Neural progenitor cell (in vitro differentiated cells): Measurements from ENCODE around the gene EBF4. TPM values are rescaled to one million over a fixed set of nuclear protein-coding genes. Genes with fewer than 3 reads are reported as not detected.

Source experiments
- DNase-seq: peaks from one replicate; pipeline ENCODE4 v3.0.0-alpha.2; 2016; ENCODE audit warnings: low spot score
- H2AFZ ChIP-seq: fragments of 200-600 bp; sonication (generic); replicated peaks from 2 replicates; pipeline ENCODE4 v1.6.1; 2016; ENCODE audit warnings: antibody characterized with exemption
- H3F3A ChIP-seq: fragments of 200-600 bp; sonication (generic); 2 replicates; pipeline ENCODE4 v1.6.1; 2016; ENCODE audit warnings: antibody characterized with exemption, low read depth
- H3K27ac ChIP-seq: fragments of 200-600 bp; sonication (generic); 2 replicates; pipeline ENCODE4 v1.5.1; 2016; ENCODE audit warnings: mild to moderate bottlenecking
- H3K27me3 ChIP-seq: fragments of 200-600 bp; sonication (generic); 2 replicates; pipeline ENCODE4 v1.6.1; 2016; ENCODE audit warnings: mild to moderate bottlenecking, moderate library complexity
- H3K36me3 ChIP-seq: fragments of 200-600 bp; sonication (generic); 2 replicates; pipeline ENCODE4 v1.5.1; 2016
- H3K4me1 ChIP-seq: fragments of 200-600 bp; sonication (generic); 2 replicates; pipeline ENCODE4 v1.6.1; 2016; ENCODE audit warnings: mixed run types
- H3K4me2 ChIP-seq: fragments of 200-600 bp; sonication (generic); 2 replicates; pipeline ENCODE4 v1.6.1; 2016
- H3K4me3 ChIP-seq: fragments of 200-600 bp; sonication (generic); 2 replicates; pipeline ENCODE4 v1.5.1; 2016
- H3K79me2 ChIP-seq: fragments of 200-600 bp; sonication (generic); 2 replicates; pipeline ENCODE4 v1.6.1; 2016; ENCODE audit warnings: low read depth
- H3K9ac ChIP-seq: fragments of 200-600 bp; sonication (generic); 2 replicates; pipeline ENCODE4 v1.6.1; 2016
- H3K9me3 ChIP-seq: fragments of 200-600 bp; sonication (generic); 2 replicates; pipeline ENCODE4 v1.5.1; 2016; ENCODE audit warnings: low read depth
- H4K20me1 ChIP-seq: fragments of 200-600 bp; sonication (generic); 2 replicates; pipeline ENCODE4 v1.6.1; 2016; ENCODE audit warnings: low read depth
- H3K27ac Mint-ChIP-seq: 3 replicates; pipeline ENCODE4 v1.8.0; 2021; ENCODE audit warnings: mixed read lengths
- H3K27me3 Mint-ChIP-seq: 2 replicates; pipeline ENCODE4 v1.8.0; 2022; ENCODE audit warnings: low read depth, mild to moderate bottlenecking, inconsistent platforms, moderate library complexity, mixed read lengths; ENCODE audit not compliant: insufficient read depth
- H3K36me3 Mint-ChIP-seq: 3 replicates; pipeline ENCODE4 v1.8.0; 2021; ENCODE audit warnings: mixed read lengths
- H3K4me1 Mint-ChIP-seq: 3 replicates; pipeline ENCODE4 v1.8.0; 2021; ENCODE audit warnings: mixed read lengths
- H3K4me3 Mint-ChIP-seq: 3 replicates; pipeline ENCODE4 v1.8.0; 2021; ENCODE audit warnings: mild to moderate bottlenecking, moderate library complexity, mixed read lengths
- H3K9me3 Mint-ChIP-seq: 3 replicates; pipeline ENCODE4 v1.8.0; 2020; ENCODE audit warnings: mixed read lengths
- EZH2 ChIP-seq: fragments of 200-600 bp; sonication (generic); IDR thresholded peaks from 2 replicates; pipeline ENCODE4 v1.6.1; 2017; ENCODE audit warnings: antibody characterized with exemption, mild to moderate bottlenecking, moderate library complexity
- EZH2phosphoT487 ChIP-seq: fragments of 200-600 bp; sonication (generic); IDR thresholded peaks from 2 replicates; pipeline ENCODE4 v1.6.1; 2017; ENCODE audit warnings: antibody characterized with exemption
- total RNA-seq: library from RNA; depleted of rRNA; stranded (reverse); fragments of >200 nt; gene quantifications from 2 replicates; pipeline ENCODE4 v1.2.3, GENCODE V29; 2015; ENCODE audit warnings: low replicate concordance
- TF ChIP-seq, protein P1 (sequence below): fragments of 200-600 bp; sonication (generic); IDR thresholded peaks from 2 replicates; pipeline ENCODE4 v1.5.1; 2017; ENCODE audit warnings: antibody characterized with exemption, mild to moderate bottlenecking

The EBF4 gene
- total RNA-seq, 1 donor from 2014 or later = 1.9 TPM

DNA sequence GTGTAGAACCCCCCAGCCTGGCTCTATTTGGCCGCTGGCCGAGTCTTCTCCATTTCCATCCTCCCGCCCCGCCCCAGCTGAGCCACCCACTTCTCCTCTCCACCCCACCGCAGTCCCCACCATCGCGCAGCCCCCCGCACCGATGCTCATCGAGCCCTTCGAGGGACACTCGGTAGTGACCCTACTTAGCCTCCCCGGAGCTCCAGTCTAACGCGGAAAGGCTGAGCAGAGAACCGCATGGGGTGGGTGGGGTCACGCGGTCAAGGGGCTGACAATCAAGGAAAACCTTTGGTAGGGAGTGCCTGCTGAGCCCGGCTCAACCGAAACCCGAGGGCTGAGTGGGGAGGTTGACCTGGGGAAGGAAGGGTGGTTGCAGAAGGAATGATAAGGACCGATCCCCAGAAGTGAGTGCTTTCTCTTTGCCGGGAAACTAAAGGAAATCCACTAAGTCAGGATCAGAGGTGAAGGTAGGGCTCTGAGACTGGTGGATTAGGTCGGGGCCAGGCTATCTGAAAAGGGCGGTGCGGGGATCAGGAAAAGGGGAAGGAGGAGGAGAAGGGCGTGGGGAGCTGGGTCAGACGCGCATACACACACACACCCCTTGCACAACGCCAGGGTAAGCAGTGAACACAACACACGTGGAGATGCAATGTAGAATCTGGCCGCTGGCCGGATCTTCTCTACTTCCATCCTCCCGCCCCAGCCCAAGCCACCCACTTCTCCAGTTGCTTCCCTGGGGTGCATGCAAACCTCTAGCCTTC lies 58.1 kb downstream of the EBF4 start:
- peak overlapping the region; percentile 78 for H3K4me3 Mint-ChIP-seq

DNA sequence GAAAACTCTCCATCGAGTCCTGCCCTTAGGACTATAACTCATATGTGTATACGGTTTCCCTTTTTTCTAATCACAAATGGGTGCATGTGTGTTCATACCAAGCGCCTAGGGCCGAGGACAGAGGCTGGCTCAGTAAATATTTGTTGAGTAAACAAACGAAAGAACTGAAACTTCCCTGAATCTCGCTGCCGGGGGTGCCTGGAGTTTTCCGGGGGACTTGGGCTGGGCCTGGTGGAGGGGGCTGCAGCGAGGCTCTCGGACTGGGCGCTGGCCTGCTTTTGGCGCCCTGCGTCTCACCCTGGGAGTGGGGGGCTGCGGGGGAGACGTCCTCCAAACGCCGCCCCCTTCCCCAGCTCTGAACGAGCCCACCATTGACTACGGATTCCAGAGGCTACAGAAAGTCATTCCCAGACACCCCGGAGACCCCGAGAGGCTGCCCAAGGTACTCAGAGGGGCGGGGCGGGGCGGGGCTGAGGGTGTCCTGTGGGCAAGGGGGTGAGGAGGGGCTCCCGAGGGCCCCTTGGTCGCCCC lies 58.8 kb downstream of the EBF4 start:
- no peak overlapping the region for H3K27ac Mint-ChIP-seq
- no peaks in the 10 kb centered on the region for H3K9me3 ChIP-seq
- H3F3A ChIP-seq = peaks cover 14% of the 10 kb centered on the region
- H3K4me1 Mint-ChIP-seq = peaks cover 11% of the 10 kb centered on the region
- no peaks in the 10 kb centered on the region for H3K79me2 ChIP-seq
- no peak overlapping the region for H3K9ac ChIP-seq
- H3K4me2 ChIP-seq = peak overlapping the region; percentile 84
- TF ChIP-seq EZH2phosphoT487 (peak; percentile 88), EZH2 (peak; percentile 74)
- TF ChIP-seq, protein P1, sequence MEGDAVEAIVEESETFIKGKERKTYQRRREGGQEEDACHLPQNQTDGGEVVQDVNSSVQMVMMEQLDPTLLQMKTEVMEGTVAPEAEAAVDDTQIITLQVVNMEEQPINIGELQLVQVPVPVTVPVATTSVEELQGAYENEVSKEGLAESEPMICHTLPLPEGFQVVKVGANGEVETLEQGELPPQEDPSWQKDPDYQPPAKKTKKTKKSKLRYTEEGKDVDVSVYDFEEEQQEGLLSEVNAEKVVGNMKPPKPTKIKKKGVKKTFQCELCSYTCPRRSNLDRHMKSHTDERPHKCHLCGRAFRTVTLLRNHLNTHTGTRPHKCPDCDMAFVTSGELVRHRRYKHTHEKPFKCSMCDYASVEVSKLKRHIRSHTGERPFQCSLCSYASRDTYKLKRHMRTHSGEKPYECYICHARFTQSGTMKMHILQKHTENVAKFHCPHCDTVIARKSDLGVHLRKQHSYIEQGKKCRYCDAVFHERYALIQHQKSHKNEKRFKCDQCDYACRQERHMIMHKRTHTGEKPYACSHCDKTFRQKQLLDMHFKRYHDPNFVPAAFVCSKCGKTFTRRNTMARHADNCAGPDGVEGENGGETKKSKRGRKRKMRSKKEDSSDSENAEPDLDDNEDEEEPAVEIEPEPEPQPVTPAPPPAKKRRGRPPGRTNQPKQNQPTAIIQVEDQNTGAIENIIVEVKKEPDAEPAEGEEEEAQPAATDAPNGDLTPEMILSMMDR = no peak
- H2AFZ ChIP-seq = no peak overlapping the region
- peaks cover 14% of the 10 kb centered on the region for H3K4me1 ChIP-seq
- no peaks in the 10 kb centered on the region for H3K9me3 Mint-ChIP-seq
- DNase-seq = no peak
- H3K4me3 ChIP-seq = peak overlapping the region; percentile 52
- H3K36me3 ChIP-seq = no peaks in the 10 kb centered on the region
- H3K27me3 ChIP-seq = peaks cover 89% of the 10 kb centered on the region
- H4K20me1 ChIP-seq = peaks cover 34% of the 10 kb centered on the region
- H3K36me3 Mint-ChIP-seq = no peaks in the 10 kb centered on the region
- peak overlapping the region; percentile 55 for H3K4me3 Mint-ChIP-seq
- no peak overlapping the region for H3K27ac ChIP-seq
- H3K27me3 Mint-ChIP-seq = peaks cover 60% of the 10 kb centered on the region

More for the DNA sequence above, 58.1 kb downstream of the EBF4 start:
- H4K20me1 ChIP-seq = peaks cover 34% of the 10 kb centered on the region
- Mint-ChIP-seq H3K27me3 (peaks cover 65% of the 10 kb centered on the region), H3K36me3 (no peaks in the 10 kb centered on the region), H3K4me1 (peaks cover 11% of the 10 kb centered on the region), H3K27ac (no peak overlapping the region), H3K9me3 (no peaks in the 10 kb centered on the region)
- H3K9me3 ChIP-seq = no peaks in the 10 kb centered on the region
- peaks cover 14% of the 10 kb centered on the region for H3K4me1 ChIP-seq
- DNase-seq = peak; percentile 44
- no peaks in the 10 kb centered on the region for H3K79me2 ChIP-seq
- no peak overlapping the region for H2AFZ ChIP-seq
- H3K9ac ChIP-seq = no peak overlapping the region
- H3K27me3 ChIP-seq = peaks cover 97% of the 10 kb centered on the region
- H3K4me3 ChIP-seq = no peak overlapping the region
- H3F3A ChIP-seq = peaks cover 14% of the 10 kb centered on the region
- no peaks in the 10 kb centered on the region for H3K36me3 ChIP-seq
- peak; percentile 61 for TF ChIP-seq EZH2
- TF ChIP-seq, protein P1 = no peak
- peak; percentile 72 for TF ChIP-seq EZH2phosphoT487
- no peak overlapping the region for H3K27ac ChIP-seq
- peak overlapping the region; percentile 84 for H3K4me2 ChIP-seq

DNA sequence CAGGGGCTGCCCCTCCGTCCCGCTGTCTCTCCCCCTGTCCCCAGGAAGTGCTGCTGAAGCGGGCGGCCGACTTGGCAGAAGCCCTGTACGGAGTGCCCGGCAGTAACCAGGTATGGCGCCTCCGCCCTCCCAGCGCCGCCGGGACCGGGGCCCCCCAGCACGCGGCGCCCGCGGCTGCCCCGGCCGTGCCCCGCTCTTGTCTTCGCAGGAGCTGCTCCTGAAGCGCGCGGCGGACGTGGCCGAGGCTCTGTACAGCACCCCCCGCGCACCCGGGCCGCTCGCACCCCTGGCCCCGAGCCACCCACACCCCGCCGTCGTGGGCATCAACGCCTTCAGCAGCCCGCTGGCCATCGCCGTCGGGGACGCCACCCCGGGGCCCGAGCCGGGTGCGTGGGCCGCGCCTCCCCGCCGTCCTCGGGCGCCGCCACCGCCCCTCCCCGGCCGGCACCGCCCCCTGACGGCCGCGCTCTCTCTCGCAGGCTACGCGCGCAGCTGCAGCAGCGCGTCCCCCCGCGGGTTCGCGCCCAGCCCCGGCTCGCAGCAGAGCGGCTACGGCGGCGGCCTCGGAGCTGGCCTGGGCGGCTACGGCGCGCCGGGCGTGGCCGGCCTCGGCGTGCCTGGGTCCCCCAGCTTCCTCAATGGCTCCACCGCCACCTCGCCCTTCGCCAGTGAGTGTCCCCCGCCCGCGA lies 59.4 kb downstream of the EBF4 start:
- peaks cover 83% of the 10 kb centered on the region for H3K27me3 ChIP-seq
- peak overlapping the region; percentile 52 for H3K4me3 ChIP-seq
- peaks cover 55% of the 10 kb centered on the region for H3K27me3 Mint-ChIP-seq

More for the DNA sequence above, 59.4 kb downstream of the EBF4 start:
- Histone ChIP-seq H3K9ac (no peak overlapping the region), H3K79me2 (no peaks in the 10 kb centered on the region), H3K4me2 (peak overlapping the region; percentile 84), H3K4me1 (peaks cover 14% of the 10 kb centered on the region), H3K27ac (no peak overlapping the region), H4K20me1 (peaks cover 34% of the 10 kb centered on the region), H2AFZ (peak overlapping the region; percentile 86), H3K9me3 (no peaks in the 10 kb centered on the region), H3K36me3 (no peaks in the 10 kb centered on the region), H3F3A (peaks cover 14% of the 10 kb centered on the region)
- TF ChIP-seq, protein P1 = no peak
- TF ChIP-seq EZH2phosphoT487 (no peak), EZH2 (peak; percentile 43)
- Mint-ChIP-seq H3K4me3 (no peak overlapping the region), H3K9me3 (no peaks in the 10 kb centered on the region), H3K36me3 (no peaks in the 10 kb centered on the region), H3K27ac (no peak overlapping the region), H3K4me1 (peaks cover 11% of the 10 kb centered on the region)
- DNase-seq = peak; percentile 59
